HepG2 (cell line): ENCODE data around the gene COPA. TPM values are rescaled to one million over a fixed set of nuclear protein-coding genes. Genes with fewer than 3 reads are reported as not detected.

Experiments
- ARID2 ChIP-seq: sonication (generic); formaldehyde crosslinking; IDR thresholded peaks from 2 replicates; pipeline ENCODE4 v1.8.1; 2022; ENCODE audit warnings: mild to moderate bottlenecking, missing genetic modification reagents, borderline replicate concordance
- ARNTL ChIP-seq: sonication (generic); formaldehyde crosslinking; IDR thresholded peaks from 2 replicates; pipeline ENCODE4 v1.4.0; 2020; ENCODE audit warnings: mild to moderate bottlenecking, missing genetic modification reagents
- CCDC6 ChIP-seq: sonication (generic); formaldehyde crosslinking; IDR thresholded peaks from 2 replicates; pipeline ENCODE4 v1.8.1; 2022; ENCODE audit warnings: mild to moderate bottlenecking, missing genetic modification reagents, moderate library complexity
- CTCF ChIP-seq: sonication (generic); formaldehyde crosslinking; IDR thresholded peaks from 2 replicates; pipeline ENCODE4 v1.5.0; 2020; ENCODE audit warnings: mild to moderate bottlenecking, missing genetic modification reagents, moderate library complexity
- MXD4 ChIP-seq: IDR thresholded peaks from 2 replicates; pipeline ENCODE4 v1.6.1; 2016; ENCODE audit warnings: mild to moderate bottlenecking, missing biosample characterization, missing genetic modification reagents
- NR2F6 ChIP-seq, 2 experiments: IDR thresholded peaks; 2 replicates each; pipeline ENCODE4 v1.6.1; 2016; ENCODE audit warnings: antibody characterized with exemption in 1 of 2, mild to moderate bottlenecking in 1 of 2
- RAD21 ChIP-seq: fragments of 450-650 bp; formaldehyde crosslinking; IDR thresholded peaks from 2 replicates; pipeline ENCODE4 v1.5.0; 2020; ENCODE audit warnings: mild to moderate bottlenecking
- STAG1 ChIP-seq: sonication (generic); formaldehyde crosslinking; IDR thresholded peaks from 2 replicates; pipeline ENCODE4 v1.4.0; 2020; ENCODE audit warnings: missing genetic modification reagents
- ZNF275 ChIP-seq: sonication (generic); formaldehyde crosslinking; IDR thresholded peaks from 2 replicates; pipeline ENCODE4 v1.8.0; 2022; ENCODE audit warnings: missing genetic modification reagents, mild to moderate bottlenecking, inconsistent platforms, borderline replicate concordance
- ZNF350 ChIP-seq: sonication (generic); formaldehyde crosslinking; IDR thresholded peaks from 2 replicates; pipeline ENCODE4 v1.4.0; 2020; ENCODE audit warnings: mild to moderate bottlenecking, low read depth, missing genetic modification reagents, borderline replicate concordance
- ZNF513 ChIP-seq: sonication (generic); formaldehyde crosslinking; conservative IDR thresholded peaks from 2 replicates; pipeline ENCODE4 v1.5.0; 2020; ENCODE audit warnings: missing genetic modification reagents
- ZNF878 ChIP-seq: sonication (generic); formaldehyde crosslinking; IDR thresholded peaks from 2 replicates; pipeline ENCODE4 v1.8.1; 2023; ENCODE audit warnings: mild to moderate bottlenecking, missing genetic modification reagents, moderate library complexity
- ZSCAN21 ChIP-seq: sonication (generic); formaldehyde crosslinking; IDR thresholded peaks from 2 replicates; pipeline ENCODE4 v1.8.0; 2022; ENCODE audit warnings: mild to moderate bottlenecking, missing genetic modification reagents, moderate library complexity, borderline replicate concordance
- polyA plus RNA-seq, 8 experiments: library from polyadenylated mRNA; depleted of rRNA in 3 of 8; stranded (reverse) in 7 of 8; unstranded in 1 of 8; fragments of >200 nt; fragmentation: Illumina TruSeq in 4 of 8; extraction: Trizol in 4 of 8; gene quantifications; 2 replicates each; pipeline versions ENCODE4 v1.2.1 to v1.2.3, GENCODE V29; 2011 to 2016; ENCODE audit warnings: low read depth in 4 of 8, missing spikeins in 1 of 8, mixed read lengths in 1 of 8; ENCODE audit not compliant: insufficient read depth in 1 of 8
- total RNA-seq, 5 experiments: library from RNA; depleted of rRNA; stranded (reverse); fragments of >200 nt; fragmentation: Illumina TruSeq; extraction: Trizol; gene quantifications; 2 replicates each; pipeline ENCODE4 v1.2.3, GENCODE V29; 2016; ENCODE audit warnings: low read depth in 1 of 5

COPA gene
- total and polyA plus RNA-seq, 2 of the 13 experiments (the other 11 are each of a cell fraction or from before 2014, with no cell fraction given), result 160 to 197 TPM

DNA sequence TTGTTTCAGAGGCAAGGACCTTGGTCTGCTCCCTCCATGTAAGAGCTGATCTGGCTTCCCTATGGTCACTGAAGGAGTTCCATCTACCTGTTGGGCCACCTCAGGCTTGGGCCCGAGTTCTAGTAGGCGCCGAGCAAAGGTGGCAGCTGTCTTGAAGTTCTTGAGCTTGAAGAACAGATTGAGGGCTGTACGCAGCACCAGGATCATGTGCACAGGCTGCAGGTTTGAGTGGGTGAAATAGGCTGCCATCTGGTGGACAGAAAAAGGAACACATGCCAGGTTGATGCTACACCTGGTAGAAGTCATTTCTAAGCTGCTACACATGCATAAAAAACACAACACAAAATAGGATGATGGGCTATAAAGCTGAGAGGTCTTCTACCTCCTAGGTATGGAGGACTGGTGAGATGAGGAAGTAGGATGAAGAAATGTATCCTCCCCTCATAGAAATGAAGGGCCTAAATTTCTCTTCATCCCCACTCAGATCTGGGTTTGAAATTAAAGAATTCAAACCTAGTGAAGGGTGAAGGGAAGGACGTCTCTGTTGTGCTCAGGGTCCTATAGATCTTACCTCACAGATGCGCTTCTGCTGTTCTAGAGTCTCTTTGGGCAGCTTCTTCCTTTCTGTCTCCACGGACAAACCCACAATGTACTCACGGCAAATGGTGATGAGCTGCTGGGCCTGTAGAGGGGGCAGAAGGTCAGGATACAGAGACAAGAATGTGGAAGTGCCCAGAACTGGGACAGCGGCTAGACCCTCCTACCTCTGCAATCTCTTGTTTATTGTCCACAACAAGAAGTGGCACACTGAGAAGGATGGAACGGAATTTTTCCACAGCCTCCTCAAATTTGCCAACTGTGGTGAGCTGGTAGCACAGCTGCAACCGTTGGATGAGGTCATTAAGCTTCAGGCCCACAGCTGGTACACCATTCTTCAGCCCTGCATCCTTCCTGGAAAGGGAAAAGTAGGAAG, 51.5 kb downstream of the COPA start (continued):
- peak; percentile 43; the same call in 1 of the 2 replicates for TF ChIP-seq MXD4 (CRISPR knock-in tag)
- TF ChIP-seq NR2F6 (IDR thresholded peaks at IDR 0.05), result no peak
- no peak for TF ChIP-seq NR2F6 (CRISPR knock-in tag; IDR thresholded peaks at IDR 0.05)
- TF ChIP-seq ZSCAN21 (CRISPR knock-in tag), result no peak
- TF ChIP-seq ZNF513 (CRISPR knock-in tag), result no peak
- TF ChIP-seq STAG1 (CRISPR knock-in tag), result peak; percentile 49
- TF ChIP-seq CTCF (CRISPR knock-in tag), result peak; percentile 84
- TF ChIP-seq ZNF350, result peak; percentile 24; the same call in 1 of the 2 replicates
- no peak for TF ChIP-seq ZNF275 (CRISPR knock-in tag)
- no peak for TF ChIP-seq ARNTL (CRISPR knock-in tag)
- TF ChIP-seq ZNF878 (CRISPR knock-in tag), result 0 out of 2 replicates have a peak, but pooled peaks have one; percentile 28
- 0 out of 2 replicates have a peak, but pooled peaks have one; percentile 53 for TF ChIP-seq CCDC6 (CRISPR knock-in tag)
- peak; percentile 31; the same call in 1 of the 2 replicates for TF ChIP-seq RAD21
- TF ChIP-seq ARID2 (CRISPR knock-in tag), result no peak
